B cell (primary cell): ENCODE measurements around the gene ZFC3H1. TPM values are rescaled to one million over a fixed set of nuclear protein-coding genes. Genes with fewer than 3 reads are reported as not detected.
A peak's percentile ranks its signal among the peaks of the same experiment; 100 is the strongest.

Source experiments
- ATAC-seq: fragments of 200-7000 bp; cut with Tn5 transposase; one replicate; pipeline ENCODE4 v1.10.0; 2021; ENCODE audit warnings: low read depth, mild to moderate bottlenecking, moderate number of reproducible peaks, moderate library complexity
- CTCF ChIA-PET: fragments of 350-600 bp; sonication (Branson Sonifier 250); formaldehyde crosslinking; loops from one replicate; lab custom pipeline; 2021; ENCODE audit warnings: antibody characterized with exemption, inconsistent platforms; lab: Charles Lee
- POLR2A ChIA-PET: fragments of 350-600 bp; sonication (Branson Sonifier 250); formaldehyde crosslinking; loops from one replicate; lab custom pipeline; 2021; ENCODE audit warnings: antibody characterized with exemption; lab: Charles Lee
- DNase-seq: peaks from one replicate; pipeline ENCODE4 v3.0.0; 2013
- H2AFZ ChIP-seq: 2 replicates; pipeline ENCODE4 v1.6.1; 2012; ENCODE audit warnings: mild to moderate bottlenecking, low read depth, low read length; ENCODE audit not compliant: insufficient read depth, poor library complexity, severe bottlenecking
- H3K27ac ChIP-seq, 2 donors: 1 replicate in 1 of 2; 2 replicates in 1 of 2; pipeline ENCODE4 v1.5.1; 2012 to 2013; ENCODE audit warnings: low read length in 2 of 2, mild to moderate bottlenecking in 2 of 2, moderate library complexity in 1 of 2
- H3K27me3 ChIP-seq, 4 experiments: fragments of 200-600 bp in 1 of 4; sonication (generic) in 1 of 4; replicated peaks in 1 of 4; 1 replicate in 2 of 4; 2 replicates in 2 of 4; pipeline versions ENCODE4 v1.6.1 to v1.7.0; 2013 to 2016; ENCODE audit warnings: low read length in 3 of 4, mild to moderate bottlenecking in 2 of 4, mixed read lengths in 1 of 4, moderate library complexity in 1 of 4; ENCODE audit not compliant: insufficient read depth in 4 of 4, control insufficient read depth in 3 of 4; ENCODE audit errors: control extremely low read depth in 1 of 4
- H3K36me3 ChIP-seq, 2 experiments: replicated peaks in 1 of 2; 1 replicate in 1 of 2; 2 replicates in 1 of 2; pipeline versions ENCODE4 v1.6.1 to v1.7.1; 2013; ENCODE audit warnings: low read length in 1 of 2; ENCODE audit not compliant: insufficient read depth in 2 of 2, control insufficient read depth in 1 of 2; ENCODE audit errors: control extremely low read depth in 1 of 2, extremely low read depth in 1 of 2
- H3K4me1 ChIP-seq, 2 donors: fragments of 200-600 bp in 1 of 2; sonication (generic) in 1 of 2; 1 replicate in 1 of 2; 2 replicates in 1 of 2; pipeline versions ENCODE4 v1.5.1 to v1.6.1; 2013 to 2017; ENCODE audit warnings: low read length in 2 of 2; ENCODE audit not compliant: control insufficient read depth in 2 of 2, insufficient read depth in 2 of 2
- H3K4me2 ChIP-seq: replicated peaks from 2 replicates; pipeline ENCODE3; 2012; ENCODE audit warnings: mild to moderate bottlenecking, low read depth, low read length; ENCODE audit not compliant: poor library complexity, severe bottlenecking
- H3K4me3 ChIP-seq, 5 experiments: fragments of 200-600 bp in 1 of 5; sonication (generic) in 1 of 5; 1 replicate in 3 of 5; 2 replicates in 2 of 5; pipeline versions ENCODE4 v1.5.1 to v1.7.0; 2011 to 2016; ENCODE audit warnings: low read length in 4 of 5, mild to moderate bottlenecking in 4 of 5, low read depth in 2 of 5, control low read depth in 1 of 5, moderate library complexity in 1 of 5; ENCODE audit not compliant: insufficient read depth in 1 of 5; ENCODE audit errors: control extremely low read depth in 1 of 5, extremely low read depth in 1 of 5
- H3K79me2 ChIP-seq: fragments of 200-600 bp; sonication (generic); one replicate; pipeline ENCODE4 v1.6.0; 2016; ENCODE audit warnings: low read length; ENCODE audit not compliant: control insufficient read depth, insufficient read depth
- H3K9ac ChIP-seq: fragments of 200-600 bp; sonication (generic); 2 replicates; pipeline ENCODE4 v1.6.1; 2017; ENCODE audit warnings: mild to moderate bottlenecking, low read length, moderate library complexity
- H3K9me3 ChIP-seq, 3 donors: one replicate each; pipeline versions ENCODE4 v1.6.1 to v1.7.1; 2013; ENCODE audit warnings: low read length in 2 of 3; ENCODE audit not compliant: control insufficient read depth in 2 of 3, insufficient read depth in 1 of 3; ENCODE audit errors: control extremely low read depth in 1 of 3
- H4K20me1 ChIP-seq: 2 replicates; pipeline ENCODE4 v1.6.0; 2012; ENCODE audit warnings: mild to moderate bottlenecking, low read length; ENCODE audit not compliant: insufficient read depth, control insufficient read depth, poor library complexity, severe bottlenecking
- H3K27ac Mint-ChIP-seq: one replicate; pipeline ENCODE4 v1.8.0; 2021; ENCODE audit warnings: mixed read lengths
- H3K27me3 Mint-ChIP-seq: one replicate; pipeline ENCODE4 v1.8.0; 2021; ENCODE audit warnings: mixed read lengths
- H3K4me1 Mint-ChIP-seq: one replicate; pipeline ENCODE4 v1.8.0; 2021; ENCODE audit warnings: mixed read lengths
- H3K4me3 Mint-ChIP-seq: one replicate; pipeline ENCODE4 v1.8.0; 2021; ENCODE audit warnings: mixed read lengths
- H3K9me3 Mint-ChIP-seq: one replicate; pipeline ENCODE4 v1.8.0; 2022; ENCODE audit warnings: mixed read lengths; ENCODE audit not compliant: insufficient read depth
- CTCF ChIP-seq: fragments of 200-600 bp; IDR thresholded peaks from one replicate; pipeline ENCODE4 v1.8.0; 2022; ENCODE audit warnings: antibody characterized with exemption, mild to moderate bottlenecking
- EZH2 ChIP-seq: IDR thresholded peaks from 2 replicates; pipeline ENCODE4 v1.6.1; 2012; ENCODE audit warnings: borderline replicate concordance, low read depth, mild to moderate bottlenecking, moderate library complexity, low read length; ENCODE audit not compliant: insufficient read depth, poor library complexity, severe bottlenecking
- WGBS: methylation state at CpG from one replicate; pipeline ENCODE4 v1.1.5; 2013; ENCODE audit warnings: missing lambda C conversion rate; ENCODE audit not compliant: insufficient coverage; 5-methylcytosine and 5-hydroxymethylcytosine counted together
- intact Hi-C: fragments of 100-400 bp; cut with micrococcal nuclease; formaldehyde crosslinking; loops from one replicate; pipeline ENCODE4 v1.10.0; 2022
- polyA plus RNA-seq: library from polyadenylated mRNA; depleted of rRNA; stranded (reverse); fragments of >200 nt; gene quantifications from 2 replicates; pipeline ENCODE4 v1.2.3, GENCODE V29; 2012
- total RNA-seq, 2 donors: library from RNA; stranded (reverse); fragments of 120-200 nt in 1 of 2; gene quantifications; 1 replicate in 1 of 2; 2 replicates in 1 of 2; pipeline versions ENCODE4 v1.2.3 to v1.2.4, GENCODE V29; 2013 to 2022

Gene ZFC3H1
- total and polyA plus RNA-seq, 2 donors (not counting 1 experiment from before 2014, with no cell fraction given), result 55.9 to 141 TPM

GRCh38 chr12:71656740-71657139 is 6.9 kb downstream of the ZFC3H1 start:
- TF ChIP-seq CTCF (no peak), EZH2 (no peak)
- Histone ChIP-seq H3K4me1 (peaks cover 10% of the 10 kb centered on the region in 2 donors), H3K9ac (no peak overlapping the region), H3K27me3 (no peaks in the 10 kb centered on the region), H4K20me1 (peaks cover 33% of the 10 kb centered on the region), H2AFZ (no peak overlapping the region), H3K79me2 (peaks cover 90% of the 10 kb centered on the region), H3K4me3 (no peak overlapping the region), H3K36me3 (peaks cover 13 to 60% of the 10 kb centered on the region in 2 experiments), H3K4me2 (no peak overlapping the region), H3K27ac (no peak overlapping the region), H3K9me3 (peaks cover 0 to 4% (median 0%) of the 10 kb centered on the region in 3 donors)
- DNase-seq, result no peak
- CTCF ChIA-PET, result interaction anchor here (1.1 kb wide), 1 partner anchor 92 kb away, joined by 3 read pairs; no protein-coding TSS in a partner anchor
- Mint-ChIP-seq H3K27ac (no peak overlapping the region), H3K9me3 (no peaks in the 10 kb centered on the region), H3K4me1 (peaks cover 42% of the 10 kb centered on the region), H3K27me3 (no peaks in the 10 kb centered on the region), H3K4me3 (no peak overlapping the region)
- no CpG with 5 or more reads among the region's 3 CpGs for WGBS
- POLR2A ChIA-PET, result no interaction called here
- no peak for ATAC-seq
- intact Hi-C loops, result no loop called here

- CTCF ChIA-PET, result no interaction called here
- Histone ChIP-seq H3K36me3 (peaks cover 13 to 60% of the 10 kb centered on the region in 2 experiments), H3K27me3 (no peaks in the 10 kb centered on the region), H3K79me2 (peaks cover 90% of the 10 kb centered on the region), H3K27ac (peak overlapping the region in 1 of 2 donors; percentile 9), H3K4me1 (peaks cover 4 to 10% of the 10 kb centered on the region in 2 donors), H3K4me2 (peak overlapping the region; percentile 24), H4K20me1 (peaks cover 33% of the 10 kb centered on the region), H3K9ac (no peak overlapping the region), H3K9me3 (peaks cover 0 to 4% (median 0%) of the 10 kb centered on the region in 3 donors), H2AFZ (no peak overlapping the region), H3K4me3 (no peak overlapping the region)
- Mint-ChIP-seq H3K27me3 (no peaks in the 10 kb centered on the region), H3K27ac (no peak overlapping the region), H3K9me3 (no peaks in the 10 kb centered on the region), H3K4me1 (peaks cover 38% of the 10 kb centered on the region), H3K4me3 (peak overlapping the region; percentile 4)
- TF ChIP-seq EZH2 (no peak), CTCF (no peak)
- no CpG with 5 or more reads among the region's 1 CpG for WGBS
- POLR2A ChIA-PET, result no interaction called here
- ATAC-seq, result no peak
- no peak for DNase-seq
- intact Hi-C loops, result no loop called here
Observed at GRCh38 chr12:71655907-71656306, 7.7 kb downstream of the ZFC3H1 start.
